IMR-90 (cell line): ENCODE results near the gene CD38. TPM values are rescaled to one million over a fixed set of nuclear protein-coding genes. Genes with fewer than 3 reads are reported as not detected.

Source experiments
- ATAC-seq: fragments of 200-7000 bp; cut with Tn5 transposase; 2 replicates; pipeline ENCODE4 v1.9.1; 2020; ENCODE audit warnings: low read depth, mild to moderate bottlenecking, moderate library complexity
- BruUV-seq: library from RNA; stranded (reverse); fragments of 400-500 nt; replicated peaks from 2 replicates; lab custom pipeline; 2021; lab: Mats Ljungman, UMichigan
- CTCF ChIA-PET: fragments of 300-600 bp; formaldehyde crosslinking; extraction: SDS; loops from one replicate; lab custom pipeline; 2021; ENCODE audit warnings: antibody characterized with exemption; lab: Yijun Ruan, JAX
- POLR2A ChIA-PET: fragments of 300-600 bp; sonication (Branson Sonifier 250); formaldehyde crosslinking; loops from one replicate; lab custom pipeline; 2022; ENCODE audit warnings: antibody characterized with exemption; ENCODE audit not compliant: unreplicated experiment; lab: Charles Lee
- DNase-seq: peaks from one replicate; pipeline ENCODE4 v3.0.0; 2013
- H2AFZ ChIP-seq: replicated peaks from 2 replicates; pipeline ENCODE3; 2013; ENCODE audit warnings: low read length, mild to moderate bottlenecking; ENCODE audit not compliant: poor library complexity
- H2AK5ac ChIP-seq: 2 replicates; pipeline ENCODE4 v1.6.1; 2013; ENCODE audit warnings: low read depth, low read length, inconsistent platforms
- H2AK9ac ChIP-seq: replicated peaks from 2 replicates; pipeline ENCODE3; 2013; ENCODE audit warnings: mild to moderate bottlenecking, low read depth, low read length, moderate library complexity; ENCODE audit not compliant: poor library complexity
- H2BK120ac ChIP-seq: 2 replicates; pipeline ENCODE4 v1.6.1; 2013; ENCODE audit warnings: low read depth, low read length, inconsistent platforms
- H2BK15ac ChIP-seq: 3 replicates; pipeline ENCODE4 v1.6.1; 2013; ENCODE audit warnings: low read depth, low read length, inconsistent platforms
- H2BK20ac ChIP-seq: 2 replicates; pipeline ENCODE4 v1.6.1; 2013; ENCODE audit warnings: low read depth, mild to moderate bottlenecking, inconsistent platforms, low read length, moderate library complexity
- H2BK5ac ChIP-seq: 2 replicates; pipeline ENCODE4 v1.6.1; 2013; ENCODE audit warnings: mild to moderate bottlenecking, low read depth, low read length, inconsistent platforms; ENCODE audit not compliant: poor library complexity, severe bottlenecking
- H3K14ac ChIP-seq: replicated peaks from 2 replicates; pipeline ENCODE4 v1.6.1; 2013; ENCODE audit warnings: low read depth, low read length, inconsistent platforms
- H3K18ac ChIP-seq: 2 replicates; pipeline ENCODE4 v1.6.1; 2013; ENCODE audit warnings: low read depth, low read length, control low read depth
- H3K23ac ChIP-seq: 2 replicates; pipeline ENCODE4 v1.6.1; 2013; ENCODE audit warnings: low read depth, low read length, inconsistent platforms
- H3K27ac ChIP-seq: 2 replicates; pipeline ENCODE4 v1.5.1; 2013; ENCODE audit warnings: mild to moderate bottlenecking, control low read depth, low read length; ENCODE audit not compliant: insufficient read depth
- H3K27me3 ChIP-seq: 2 replicates; pipeline ENCODE4 v1.6.1; 2013; ENCODE audit warnings: low read length; ENCODE audit not compliant: control insufficient read depth, insufficient read depth
- H3K36me3 ChIP-seq: 2 replicates; pipeline ENCODE4 v1.6.1; 2013; ENCODE audit warnings: low read length, mixed read lengths; ENCODE audit not compliant: control insufficient read depth, insufficient read depth
- H3K4ac ChIP-seq: 2 replicates; pipeline ENCODE4 v1.6.1; 2013; ENCODE audit warnings: low read depth, low read length, inconsistent platforms
- H3K4me1 ChIP-seq: 2 replicates; pipeline ENCODE4 v1.6.1; 2013; ENCODE audit warnings: low read length, mixed read lengths; ENCODE audit not compliant: control insufficient read depth, insufficient read depth
- H3K4me2 ChIP-seq: 2 replicates; pipeline ENCODE4 v1.6.1; 2013; ENCODE audit warnings: low read depth, mild to moderate bottlenecking, control low read depth, low read length, moderate library complexity
- H3K4me3 ChIP-seq: 2 replicates; pipeline ENCODE4 v1.5.1; 2013; ENCODE audit warnings: low read depth, mild to moderate bottlenecking, control low read depth, low read length, moderate library complexity; ENCODE audit not compliant: insufficient read depth
- H3K56ac ChIP-seq: 2 replicates; pipeline ENCODE4 v1.6.1; 2013; ENCODE audit warnings: low read length, inconsistent platforms; ENCODE audit not compliant: insufficient read depth; ENCODE audit errors: extremely low read depth
- H3K79me1 ChIP-seq, 2 experiments: 2 replicates each; pipeline ENCODE4 v1.6.1; 2013; ENCODE audit warnings: low read length in 2 of 2, inconsistent platforms in 1 of 2, low read depth in 1 of 2
- H3K9ac ChIP-seq: 2 replicates; pipeline ENCODE4 v1.6.1; 2013; ENCODE audit warnings: low read depth, low read length, control low read depth
- H3K9me1 ChIP-seq: 2 replicates; pipeline ENCODE4 v1.6.1; 2013; ENCODE audit warnings: low read length, inconsistent platforms; ENCODE audit not compliant: insufficient read depth
- H3K9me3 ChIP-seq: 2 replicates; pipeline ENCODE4 v1.6.1; 2013; ENCODE audit warnings: low read length; ENCODE audit not compliant: control insufficient read depth, insufficient read depth
- H4K20me1 ChIP-seq: 2 replicates; pipeline ENCODE4 v1.6.1; 2013; ENCODE audit warnings: low read length, inconsistent platforms; ENCODE audit not compliant: insufficient read depth
- H4K5ac ChIP-seq: 2 replicates; pipeline ENCODE4 v1.6.1; 2013; ENCODE audit warnings: mild to moderate bottlenecking, low read depth, low read length, control low read depth
- H4K8ac ChIP-seq, 2 experiments: 2 replicates each; pipeline ENCODE4 v1.6.1; 2013; ENCODE audit warnings: low read depth in 2 of 2, low read length in 2 of 2, control low read depth in 1 of 2, inconsistent platforms in 1 of 2
- H4K91ac ChIP-seq: 2 replicates; pipeline ENCODE4 v1.6.1; 2013; ENCODE audit warnings: low read depth, low read length, inconsistent platforms; ENCODE audit not compliant: insufficient read depth
- CHD1 ChIP-seq: IDR thresholded peaks from 2 replicates; pipeline ENCODE4 v1.6.1; 2012; ENCODE audit warnings: low read depth, low read length, improper control_type of control experiment
- SMC3 ChIP-seq: fragments of 150-350 bp; IDR thresholded peaks from 2 replicates; pipeline ENCODE4 v1.6.1; 2016; ENCODE audit warnings: low read depth, mild to moderate bottlenecking, antibody characterized with exemption, low read length, moderate library complexity
- WGBS, 2 experiments: methylation state at CpG; one replicate each; pipeline versions ENCODE4 v1.1.5 to v1.1.7; 2013; ENCODE audit warnings: missing lambda C conversion rate in 2 of 2; ENCODE audit not compliant: insufficient read length in 1 of 2; ENCODE audit errors: extremely low coverage in 2 of 2; 5-methylcytosine and 5-hydroxymethylcytosine counted together
- dilution Hi-C: fragments of 300-500 bp; cut with HindIII; formaldehyde crosslinking; loops from one replicate; pipeline ENCODE4 v1.14.3; 2018; ENCODE audit warnings: low sequenced_read_pairs; ENCODE audit not compliant: unreplicated experiment
- in situ Hi-C: fragments of 300-500 bp; cut with MboI; formaldehyde crosslinking; loops from 3 replicates; pipeline ENCODE4 v1.14.3; 2019; ENCODE audit warnings: low sequenced_read_pairs, inconsistent platforms, mixed read lengths
- intact Hi-C: fragments of 100-400 bp; cut with micrococcal nuclease; formaldehyde crosslinking; loops from 2 replicates; pipeline ENCODE4 v1.10.0; 2022
- polyA plus RNA-seq, 3 experiments: library from polyadenylated mRNA; depleted of rRNA; stranded (reverse); fragments of >200 nt; gene quantifications; 2 replicates each; pipeline ENCODE4 v1.2.3, GENCODE V29; 2012; ENCODE audit warnings: low replicate concordance in 1 of 3
- total RNA-seq: library from RNA; depleted of rRNA; stranded (reverse); fragments of >200 nt; gene quantifications from 2 replicates; pipeline ENCODE4 v1.2.3, GENCODE V29; 2012

The CD38 gene
- total and polyA plus RNA-seq, 2 of the 4 experiments (the other 2 are of a cell fraction) = not detected

- no peak overlapping the region for H2BK5ac ChIP-seq
- no peaks in the 10 kb centered on the region for H3K4me1 ChIP-seq
- H3K18ac ChIP-seq = no peak overlapping the region
- H2BK15ac ChIP-seq = no peak overlapping the region
- no peak overlapping the region for H4K91ac ChIP-seq
- CTCF ChIA-PET = interaction anchor here (1.4 kb wide), 1 partner anchor 69 kb away, joined by 4 read pairs; no protein-coding TSS in a partner anchor
- H4K20me1 ChIP-seq = no peaks in the 10 kb centered on the region
- no peak overlapping the region for H3K9ac ChIP-seq
- H3K56ac ChIP-seq = no peak overlapping the region
- H3K27me3 ChIP-seq = peaks cover 5% of the 10 kb centered on the region
- peaks cover 9% of the 10 kb centered on the region; the same call in 1 of the 2 replicates for H3K9me3 ChIP-seq
- intact Hi-C loops = no loop called here
- POLR2A ChIA-PET = no interaction called here
- no peak overlapping the region for H3K27ac ChIP-seq
- ATAC-seq (no peak), DNase-seq (no peak)
- no TSS peak for BruUV-seq
- no peak overlapping the region for H3K4me2 ChIP-seq
- H3K79me1 ChIP-seq = no peaks in the 10 kb centered on the region
- dilution Hi-C loops = no loop called here
- no peak overlapping the region for H4K8ac ChIP-seq
- H2AK9ac ChIP-seq = no peak overlapping the region
- no peak overlapping the region for H2AK5ac ChIP-seq
- no peak overlapping the region for H3K4me3 ChIP-seq
- 35% methylated on average over 2 of the region's 3 CpGs; no CpG with 5 or more reads in 1 of the 2 experiments for WGBS, 2 experiments
- H3K14ac ChIP-seq = no peak overlapping the region
- H2BK20ac ChIP-seq = no peak overlapping the region
- no peaks in the 10 kb centered on the region for H3K9me1 ChIP-seq
- in situ Hi-C loops = no loop called here
- no peaks in the 10 kb centered on the region for H3K36me3 ChIP-seq
- H4K5ac ChIP-seq = no peak overlapping the region
- H2BK120ac ChIP-seq = no peak overlapping the region
- no peak overlapping the region for H3K4ac ChIP-seq
- H2AFZ ChIP-seq = no peak overlapping the region
- no peak overlapping the region for H3K23ac ChIP-seq
- no peak for TF ChIP-seq CHD1
- no peak for TF ChIP-seq SMC3
These were observed 40.9 kb upstream of the CD38 start for GRCh38 chr4:15737255-15737654.
